GM19025 (cell line): Measurements from ENCODE around the gene MYLK.
"Not testable (repeated sequence)": the region's sequence is repeated elsewhere in the genome, so short reads cannot be mapped to it uniquely, and the experiment has no call there.

Experiments used
- ATAC-seq: cut with Tn5 transposase; IDR thresholded peaks from one replicate; pipeline ENCODE4 v1.9.1; 2021; ENCODE audit warnings: mild to moderate bottlenecking, low read depth, moderate library complexity; ENCODE audit not compliant: unreplicated experiment

Gene MYLK

DNA sequence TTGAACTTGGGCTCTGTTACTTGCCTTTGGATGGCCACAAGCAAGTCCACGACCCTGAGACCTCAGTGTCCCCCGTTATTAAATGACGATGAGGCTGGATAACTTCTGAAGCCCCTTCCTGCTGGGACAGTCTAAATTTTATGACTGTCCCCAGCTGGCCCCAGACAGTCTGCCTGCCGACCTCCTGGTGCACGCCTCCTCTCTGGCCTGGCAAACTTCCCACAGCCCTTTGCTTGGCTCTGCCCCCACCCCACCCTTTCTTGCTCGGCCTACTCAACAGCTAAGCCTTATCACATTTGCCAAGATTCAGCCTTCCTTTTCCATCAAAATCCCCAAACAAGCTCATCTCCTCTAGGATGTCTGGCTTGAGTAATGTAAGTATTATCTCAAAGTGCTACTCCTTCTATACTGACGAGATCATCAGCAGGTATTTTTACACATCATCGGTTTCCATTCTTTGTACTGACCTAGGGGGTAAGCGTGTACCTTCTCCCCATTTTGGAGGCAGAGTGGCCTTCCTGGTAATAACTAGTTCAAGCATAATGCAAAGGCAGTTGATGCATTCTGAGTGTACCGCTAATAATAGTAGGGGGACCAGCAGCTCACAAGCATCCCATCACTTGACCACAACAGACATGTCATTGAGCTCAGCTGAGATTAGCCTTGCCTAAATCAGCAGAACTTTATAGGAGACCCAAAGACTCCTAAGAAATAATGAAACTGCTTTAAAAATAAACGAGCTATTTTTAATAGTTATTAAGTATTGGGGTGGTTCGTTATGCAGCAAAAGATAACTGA is 178.4 kb downstream of the MYLK start:
- ATAC-seq = no peak

DNA sequence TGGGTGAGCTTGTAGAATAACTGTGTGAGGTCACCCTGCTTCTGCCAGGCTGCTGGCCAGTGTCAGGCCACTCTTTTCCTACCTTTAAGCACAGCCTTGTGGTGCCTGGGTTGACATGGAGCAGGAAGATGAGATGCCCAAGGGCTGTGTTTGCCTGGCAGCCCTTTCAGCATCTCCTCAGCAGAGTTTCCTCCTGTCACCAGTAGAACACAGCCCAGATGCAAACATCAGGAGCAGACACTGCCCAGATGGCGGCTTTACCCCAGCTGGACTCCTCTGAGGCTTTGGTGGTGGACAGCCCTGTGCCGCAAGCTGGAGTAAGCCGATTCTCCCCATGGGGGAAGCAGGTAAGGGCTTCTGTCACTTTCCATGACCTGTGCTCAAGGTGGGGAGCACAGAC is 180.5 kb downstream of the MYLK start:
- not testable (repeated sequence) for ATAC-seq

DNA sequence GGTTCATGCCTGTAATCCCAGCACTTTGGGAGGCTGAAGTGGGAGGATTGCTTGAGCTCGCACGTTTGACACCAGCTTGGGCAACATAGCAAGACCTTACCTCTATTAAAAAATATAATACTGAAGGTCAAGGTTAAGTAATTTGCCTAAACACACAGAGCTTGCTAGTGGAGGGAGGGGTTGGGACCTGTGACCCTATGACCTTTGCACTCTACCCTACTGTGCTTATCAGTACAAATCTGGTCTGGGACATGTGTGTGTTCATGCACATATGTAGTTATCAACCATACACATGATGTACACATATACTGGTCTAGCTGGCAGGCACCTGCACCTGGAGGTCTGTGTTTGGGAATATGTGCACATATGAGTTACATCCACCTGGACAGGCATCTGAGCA is 181.4 kb downstream of the MYLK start:
- no peak for ATAC-seq

DNA sequence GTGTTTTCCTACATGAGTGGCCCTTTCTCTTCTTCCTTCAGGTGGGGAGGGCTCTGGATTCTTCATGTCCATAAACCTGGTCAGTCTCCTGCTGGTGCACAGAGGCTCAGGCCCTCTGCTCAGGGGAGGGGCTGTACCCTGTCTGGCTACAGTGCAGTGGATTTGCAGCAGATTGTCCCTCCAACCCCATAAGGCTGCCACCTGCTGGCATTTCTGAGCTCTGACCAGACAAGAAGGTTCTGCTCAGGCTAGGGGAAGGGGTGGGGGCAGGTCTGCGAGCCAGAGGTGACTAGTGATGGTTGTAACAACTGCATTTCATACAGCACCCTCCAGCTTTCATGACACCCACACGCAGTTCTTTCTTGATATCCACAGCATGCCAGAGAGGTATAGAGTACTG is 182.1 kb downstream of the MYLK start:
- ATAC-seq = not testable (repeated sequence)

DNA sequence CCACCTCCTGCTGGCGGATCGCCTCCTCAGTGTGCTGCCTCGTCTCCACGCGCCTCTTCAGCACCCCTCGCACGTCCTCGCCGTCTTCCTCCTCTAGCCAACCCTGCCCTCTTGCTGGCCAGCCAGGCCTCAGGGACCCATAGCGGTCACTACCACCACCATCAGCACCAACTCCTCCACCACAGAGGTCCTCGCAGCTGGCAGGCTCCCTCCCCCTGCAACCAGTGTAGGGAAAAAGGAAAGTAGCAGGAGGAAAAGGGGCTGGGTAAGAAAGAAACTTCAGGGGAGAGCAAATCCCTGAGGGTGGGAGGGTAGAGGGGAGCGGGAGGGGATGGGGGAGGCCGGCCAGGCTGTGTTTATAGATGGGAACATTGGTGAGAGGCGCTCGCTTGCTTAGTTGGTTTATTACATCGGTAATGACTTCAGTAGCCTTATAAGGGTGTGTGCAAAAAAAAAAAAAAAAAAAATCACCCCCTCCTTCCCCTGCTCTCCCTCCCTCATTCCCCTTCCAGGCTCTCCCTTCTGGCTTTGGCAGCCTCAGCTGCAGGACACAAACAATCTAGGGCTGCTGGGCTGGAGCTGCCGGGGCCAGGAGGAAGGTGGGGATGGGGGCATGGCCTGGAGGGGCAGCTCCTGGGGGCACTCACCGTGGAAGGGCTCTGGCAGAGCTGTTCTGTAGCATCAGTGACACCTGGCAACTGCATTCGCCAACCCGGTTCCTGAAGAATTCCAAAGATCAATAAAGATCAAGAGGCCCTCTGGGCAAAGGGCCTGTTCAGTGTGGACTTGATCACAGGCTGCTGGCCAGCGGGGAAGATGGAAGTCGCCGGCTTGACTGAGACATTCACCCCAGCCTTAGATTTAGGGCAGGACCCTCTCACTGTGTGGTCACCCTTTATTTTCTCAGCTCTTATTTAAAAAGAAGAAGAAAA is 183.1 kb downstream of the MYLK start:
- ATAC-seq = no peak

DNA sequence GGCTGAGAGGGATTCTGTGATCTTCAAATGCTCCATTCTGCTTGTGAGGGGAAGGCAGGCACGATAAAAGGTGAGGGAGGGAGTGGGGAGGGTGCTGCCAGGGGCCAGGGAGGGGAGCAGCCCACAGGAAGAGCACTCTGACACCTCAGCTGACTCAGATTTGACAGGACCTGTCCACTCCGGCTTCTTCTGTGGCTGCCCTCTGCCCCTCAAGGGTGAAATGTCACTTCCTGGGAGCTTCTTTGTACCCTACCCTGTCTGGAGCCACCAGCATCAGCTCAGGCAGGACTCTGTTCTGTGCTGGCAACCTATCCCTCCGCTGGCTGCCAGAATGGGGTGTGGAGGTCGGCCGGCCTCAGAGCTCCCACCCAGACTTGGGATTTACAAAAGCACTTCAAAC is 185.3 kb downstream of the MYLK start:
- ATAC-seq = no peak

DNA sequence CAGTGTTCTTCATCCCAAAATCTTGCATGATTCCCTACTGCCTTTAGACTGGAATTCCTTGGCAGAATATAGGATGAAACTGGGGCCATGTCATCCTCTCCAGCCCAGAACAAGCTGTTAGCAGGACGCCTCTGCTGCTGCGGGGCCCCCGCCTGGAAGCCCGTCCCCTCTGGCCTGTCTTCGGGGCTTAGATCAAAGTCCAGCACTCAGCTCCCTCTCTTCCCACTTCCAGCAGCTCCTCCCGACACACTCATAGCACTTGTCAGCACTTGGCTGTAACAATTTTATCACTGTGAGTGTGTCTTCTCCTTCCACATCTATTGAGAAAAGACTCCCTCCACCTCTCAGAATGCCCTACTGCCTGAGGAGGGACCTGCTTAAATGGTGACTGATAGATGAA is 187.3 kb downstream of the MYLK start:
- ATAC-seq = no peak

DNA sequence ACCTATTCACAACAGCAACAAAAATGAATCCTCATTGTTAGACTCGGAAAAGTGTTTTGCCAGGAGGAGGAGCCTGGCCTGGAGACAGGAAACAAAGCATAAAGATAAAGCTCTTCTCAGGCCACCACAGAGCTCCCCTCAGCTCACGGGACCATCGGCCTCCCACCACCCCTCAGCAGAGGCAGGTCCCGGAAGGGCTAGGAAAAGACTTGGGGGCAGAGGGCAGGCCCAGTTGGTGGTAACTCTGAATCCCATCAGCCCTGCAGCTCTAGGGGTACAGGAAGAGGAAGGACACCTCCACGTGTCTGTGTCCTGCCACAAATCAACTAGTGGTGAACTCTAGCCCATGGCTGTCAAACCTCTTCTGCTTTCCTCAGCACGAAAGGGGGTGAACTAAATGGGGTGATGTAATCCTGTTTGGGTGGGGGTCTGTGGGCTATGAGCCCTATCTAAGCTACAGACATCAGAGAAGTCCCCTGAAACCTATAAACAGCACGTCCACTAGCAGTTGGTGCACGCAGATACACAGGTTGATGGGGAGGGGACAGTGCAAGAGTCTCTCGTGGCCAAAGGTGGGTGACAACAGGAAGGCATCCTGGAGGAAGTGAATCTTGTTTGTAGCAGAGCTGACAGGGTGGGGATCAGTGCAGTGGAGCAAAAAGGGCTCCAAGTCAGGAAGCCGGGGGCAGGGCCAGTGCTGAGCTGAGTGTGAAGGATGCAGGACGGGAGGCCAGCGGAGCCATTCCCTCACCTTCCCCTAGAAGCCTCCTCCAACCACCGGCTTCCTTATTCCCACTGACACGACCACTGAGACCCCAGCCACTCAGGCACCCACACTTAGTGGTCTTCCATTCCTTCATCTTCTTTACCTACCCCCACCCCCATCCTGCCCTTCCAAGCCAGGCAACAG is 188.1 kb downstream of the MYLK start:
- ATAC-seq = no peak

DNA sequence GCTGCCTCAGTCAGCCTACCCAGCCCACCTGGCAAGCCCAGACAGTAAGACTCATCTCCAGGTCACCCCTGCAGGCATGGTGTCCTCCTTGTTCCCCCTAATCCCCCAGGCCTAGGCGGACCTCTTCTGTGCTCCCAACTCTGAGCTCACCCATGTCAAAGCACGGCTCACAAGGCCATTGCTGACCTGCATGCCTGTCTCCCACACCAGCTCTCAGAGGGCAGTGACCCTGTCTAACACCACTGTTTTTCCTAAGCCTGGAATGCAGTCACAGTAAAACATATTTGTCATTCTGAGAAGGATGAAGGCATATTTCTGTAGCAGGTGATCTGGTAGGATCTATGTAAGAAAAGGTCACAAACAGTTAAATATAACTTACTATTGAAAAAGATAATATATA is 189.0 kb downstream of the MYLK start:
- no peak for ATAC-seq

DNA sequence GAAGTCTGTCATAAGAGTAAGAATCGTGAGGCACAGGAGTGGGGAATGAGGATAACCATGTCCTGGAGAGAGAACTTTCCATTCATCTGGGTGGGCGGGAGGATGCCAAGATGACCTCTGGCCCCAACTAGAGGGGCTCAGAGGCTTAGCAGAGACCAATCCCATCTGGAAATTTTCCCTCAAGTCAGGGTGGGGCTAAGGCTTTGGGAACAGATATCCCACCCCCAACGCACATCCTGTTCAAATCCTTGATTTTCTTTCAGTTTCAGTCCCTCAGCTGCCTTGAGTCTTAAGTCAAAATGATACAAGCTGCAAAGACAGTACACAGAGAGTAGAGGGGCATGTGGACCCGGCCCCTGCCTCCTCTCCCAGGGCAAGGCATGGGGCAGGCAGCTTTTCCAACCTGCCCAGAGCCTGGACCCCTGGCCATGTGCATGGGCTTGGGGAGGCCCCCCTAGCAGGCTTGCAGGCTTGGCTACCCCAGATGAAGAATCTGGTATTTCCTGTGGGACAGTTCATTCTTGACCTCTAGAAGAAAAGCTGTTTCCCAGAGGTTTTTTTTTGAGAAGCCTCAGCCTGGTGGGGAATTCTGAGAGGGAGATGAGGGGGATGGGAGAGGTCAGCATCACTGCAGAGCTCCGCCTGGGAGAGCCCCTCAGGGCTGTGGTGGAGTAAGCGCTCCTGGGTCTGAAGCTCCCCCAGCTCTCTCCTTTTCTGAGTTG is 189.6 kb downstream of the MYLK start:
- ATAC-seq = no peak

DNA sequence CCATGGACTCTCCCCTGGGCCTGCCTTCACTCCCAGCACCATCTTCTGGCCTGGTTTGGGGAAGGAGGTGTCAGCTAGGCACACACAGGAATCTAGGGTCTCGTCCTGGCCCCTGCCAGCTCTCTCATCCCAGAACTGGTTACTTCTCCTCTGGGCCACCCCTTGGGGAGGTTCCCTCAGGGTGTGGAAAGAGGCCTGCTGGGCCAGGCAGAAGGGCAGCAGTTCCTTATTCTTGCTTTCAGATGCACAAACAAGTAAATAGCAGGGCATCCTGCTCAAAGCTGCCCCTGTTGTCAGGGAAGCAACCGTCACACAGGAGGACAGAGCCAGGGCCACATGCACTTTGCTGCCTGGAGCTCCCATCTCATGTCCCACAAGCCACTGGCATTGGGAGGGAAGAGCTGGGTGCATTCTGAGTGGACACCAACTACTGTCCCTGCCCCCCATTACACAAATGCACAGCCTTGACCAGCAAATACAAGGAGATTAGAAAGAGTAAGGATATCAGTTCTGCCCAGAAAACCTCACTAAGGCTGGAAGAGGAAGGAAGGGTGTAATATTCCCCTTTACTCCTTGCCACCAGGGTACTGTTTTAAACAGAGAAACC is 190.4 kb downstream of the MYLK start:
- no peak for ATAC-seq

DNA sequence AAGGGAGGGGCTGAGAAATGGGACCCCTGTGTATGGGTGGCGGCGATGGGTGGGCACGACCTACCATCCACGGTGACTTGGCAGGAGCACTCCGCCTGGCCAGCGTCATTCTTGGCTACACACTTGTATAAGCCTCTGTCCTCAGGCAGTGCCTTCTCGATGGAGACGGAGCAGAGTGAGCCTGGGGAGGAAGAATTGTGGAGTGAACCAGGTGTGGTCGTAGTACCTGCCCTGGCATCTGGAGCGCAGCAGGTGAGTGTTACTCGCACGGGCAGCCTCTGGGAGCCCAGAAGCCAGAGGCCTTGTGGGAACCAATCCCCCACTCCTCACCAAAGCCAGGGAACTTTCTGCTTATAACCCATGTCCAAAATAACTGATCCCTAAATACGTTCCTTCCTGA is 191.5 kb downstream of the MYLK start:
- no peak for ATAC-seq

DNA sequence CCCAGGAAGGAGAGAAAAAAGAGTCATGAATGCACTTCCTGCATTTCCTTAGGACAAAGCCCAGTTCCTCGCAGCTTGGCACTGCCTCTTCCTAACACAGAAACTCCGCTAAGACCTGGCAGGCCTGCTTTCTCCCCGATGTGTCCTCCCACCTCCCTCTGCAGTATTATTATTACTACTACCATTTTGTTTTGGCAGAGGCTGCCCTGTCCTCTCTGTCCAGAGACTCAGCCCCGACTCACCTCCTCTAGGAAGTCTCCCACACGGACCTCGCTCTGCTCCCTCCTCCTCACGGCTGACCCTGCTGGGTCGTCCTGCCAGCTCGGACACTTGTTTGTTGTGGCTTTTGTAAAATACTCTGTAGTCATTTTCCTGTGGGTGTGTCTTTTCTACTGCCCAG is 192.1 kb downstream of the MYLK start:
- no peak for ATAC-seq

DNA sequence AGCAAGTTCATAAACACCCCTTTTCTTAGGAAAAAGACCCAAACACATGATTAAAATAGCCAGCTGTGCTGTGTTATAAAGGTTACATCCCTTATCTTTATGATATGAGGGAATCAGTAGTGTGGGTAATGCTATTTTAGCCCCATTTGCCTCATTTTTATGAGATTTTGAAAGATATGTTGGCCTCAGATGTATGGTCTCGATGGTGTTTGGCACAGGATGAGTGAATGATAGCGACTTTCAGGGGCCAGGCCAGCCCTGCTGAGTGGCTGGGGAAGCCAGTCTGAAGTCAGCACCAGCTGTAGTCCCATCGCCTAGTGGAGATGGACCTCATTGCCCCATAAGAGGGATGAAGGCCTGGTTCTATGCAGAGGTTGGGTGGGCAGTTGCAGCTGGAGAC is 194.3 kb downstream of the MYLK start:
- no peak for ATAC-seq

DNA sequence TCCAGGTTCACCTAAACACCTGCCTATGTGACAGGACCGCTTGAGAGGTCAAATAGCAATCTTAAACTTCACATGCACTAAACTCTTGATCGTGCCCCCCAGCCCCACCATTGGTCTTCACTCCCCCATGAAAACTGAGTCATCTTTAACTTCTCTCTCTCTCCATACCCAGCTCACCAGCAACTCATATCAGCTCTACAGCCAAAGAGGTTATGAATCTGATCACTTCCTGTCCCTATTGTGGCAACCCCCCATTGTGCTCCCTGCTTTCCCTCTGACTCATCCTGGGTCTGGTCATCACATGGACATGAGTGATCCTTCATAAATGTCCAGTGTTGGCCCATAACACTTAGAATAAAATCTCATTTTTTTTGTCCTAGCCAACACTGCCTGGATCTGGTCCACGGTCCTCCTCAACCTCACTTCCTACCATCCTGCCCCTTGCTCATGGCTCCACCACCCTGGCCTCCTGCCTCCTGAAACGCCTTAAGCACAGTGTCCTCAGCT is 195.8 kb downstream of the MYLK start:
- no peak for ATAC-seq

DNA sequence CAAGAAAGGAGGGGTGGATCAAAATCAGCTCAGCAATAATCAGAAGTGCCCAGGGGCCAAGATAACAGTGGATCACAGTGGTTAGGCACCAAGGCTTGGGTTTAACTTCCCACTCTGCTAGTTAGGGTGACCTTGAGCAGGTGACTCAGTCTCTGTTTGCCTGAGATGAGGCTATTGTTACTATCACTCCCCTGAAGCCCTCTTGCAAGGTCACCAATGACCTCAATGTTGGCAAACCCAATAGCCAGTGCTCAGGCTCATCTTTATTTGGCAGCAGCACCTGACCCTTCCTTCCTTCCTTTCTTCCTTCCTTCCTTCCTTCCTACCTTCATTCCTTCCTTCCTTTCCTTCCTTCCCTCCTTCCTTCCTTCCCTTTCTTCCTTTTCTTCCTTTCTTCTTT is 196.8 kb downstream of the MYLK start:
- ATAC-seq = no peak

DNA sequence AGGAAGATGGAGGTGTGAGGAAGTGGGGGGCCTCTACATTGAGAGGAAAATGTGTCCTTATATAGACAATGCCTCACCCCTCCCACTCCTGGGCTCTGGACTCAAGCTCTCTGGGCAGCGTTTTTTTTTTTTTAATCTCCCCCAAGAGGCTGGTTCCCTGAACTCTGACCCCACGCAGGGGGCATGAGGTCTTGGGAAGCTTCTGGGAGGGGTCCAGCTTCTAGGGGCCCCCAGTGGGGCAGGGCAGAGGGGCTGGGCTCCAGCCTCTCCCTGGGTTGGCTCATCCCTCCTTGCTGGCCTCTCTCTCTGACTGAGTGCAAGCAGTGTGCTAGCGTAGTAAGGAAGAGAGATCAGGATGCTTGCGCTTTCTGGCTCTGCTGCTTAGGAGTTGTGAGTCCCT is 197.9 kb downstream of the MYLK start:
- ATAC-seq = no peak

DNA sequence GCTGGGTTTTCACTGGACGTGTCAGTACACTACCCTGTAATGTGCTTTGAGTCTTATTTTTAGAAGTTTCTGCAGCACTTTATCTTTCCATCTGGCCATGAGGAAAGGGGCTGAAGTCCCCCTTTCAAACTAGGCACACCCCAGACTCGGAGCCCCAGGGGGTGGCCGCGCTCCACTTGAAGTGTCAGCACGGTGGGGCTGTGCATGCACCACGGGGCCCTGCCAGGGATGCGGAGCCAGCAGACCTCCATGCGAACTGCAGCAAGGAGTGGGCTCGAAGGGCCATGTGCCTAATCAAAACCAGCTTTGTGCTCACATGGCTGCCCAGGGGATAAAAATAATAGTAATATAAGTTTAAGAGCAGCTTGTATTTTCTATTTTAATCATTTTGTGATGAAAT is 198.4 kb downstream of the MYLK start:
- no peak for ATAC-seq

DNA sequence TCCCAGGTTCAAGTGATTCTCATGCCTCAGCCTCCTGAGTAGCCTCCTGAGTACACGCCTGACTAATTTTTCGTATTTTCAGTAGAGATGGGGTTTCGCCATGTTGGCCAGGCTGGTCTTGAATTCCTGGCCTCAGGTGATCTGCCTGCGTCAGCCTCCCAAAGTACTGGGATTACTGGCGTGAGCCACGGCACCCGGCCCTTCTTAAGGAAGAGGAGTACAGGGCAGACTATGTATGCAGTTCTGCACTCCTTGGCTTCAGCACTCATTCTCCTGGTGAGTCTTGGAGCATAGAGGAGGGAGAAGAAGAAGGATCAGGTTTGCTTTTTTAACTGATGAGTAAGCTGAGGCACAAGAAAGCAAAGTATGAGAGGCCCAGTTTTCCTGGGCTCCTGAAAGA is 199.5 kb downstream of the MYLK start:
- no peak for ATAC-seq
